ENCODE results near the gene NFIB.

NFIB gene

DNA sequence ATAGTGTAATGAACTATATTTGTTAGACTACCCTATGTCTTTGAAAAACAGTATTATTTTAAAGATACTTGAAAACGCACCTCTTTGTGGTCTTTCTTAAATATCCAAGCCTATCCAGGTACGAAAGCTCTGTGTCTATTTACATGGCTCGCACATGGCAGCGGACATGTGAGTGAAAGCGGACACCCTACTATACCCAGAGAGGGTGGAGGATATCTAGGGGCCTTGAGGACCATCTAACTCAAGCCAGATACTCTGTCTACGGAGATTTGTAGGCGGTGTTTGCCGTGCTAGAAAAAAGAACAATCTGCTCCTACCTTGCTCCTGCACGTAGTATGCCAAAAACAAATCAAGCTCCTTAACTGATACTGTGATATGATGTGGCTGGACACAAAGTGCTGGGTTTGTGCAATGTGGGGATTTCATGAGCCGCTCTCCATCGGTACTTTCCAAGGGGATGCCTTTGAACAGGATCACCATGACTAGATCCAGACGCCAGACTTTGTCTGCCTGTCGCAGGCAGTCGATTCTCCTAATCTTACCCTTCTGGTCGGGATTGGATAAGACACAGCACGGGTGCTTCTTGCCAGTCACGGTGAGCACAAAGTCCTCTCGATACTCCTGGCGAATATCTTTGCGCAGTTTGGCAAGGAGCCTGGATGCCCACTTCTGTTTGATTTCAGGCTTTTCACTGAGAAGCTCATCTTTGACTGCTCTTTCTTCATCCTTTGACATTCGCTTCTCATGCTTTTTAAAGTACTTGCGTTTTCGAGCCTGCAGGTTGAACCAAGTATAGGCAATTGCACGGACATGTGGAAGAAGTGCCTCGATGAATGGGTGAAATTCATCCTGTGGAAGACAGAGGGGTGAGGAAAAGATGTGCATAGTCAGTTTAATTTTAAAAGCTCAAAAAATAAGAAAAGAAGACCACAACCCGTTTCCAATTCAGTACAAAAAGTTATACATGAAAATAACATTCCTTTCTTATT is 7.0 kb downstream of the NFIB start:
- DNase-seq (ENCODE audit: low spot score) = no peak

DNA sequence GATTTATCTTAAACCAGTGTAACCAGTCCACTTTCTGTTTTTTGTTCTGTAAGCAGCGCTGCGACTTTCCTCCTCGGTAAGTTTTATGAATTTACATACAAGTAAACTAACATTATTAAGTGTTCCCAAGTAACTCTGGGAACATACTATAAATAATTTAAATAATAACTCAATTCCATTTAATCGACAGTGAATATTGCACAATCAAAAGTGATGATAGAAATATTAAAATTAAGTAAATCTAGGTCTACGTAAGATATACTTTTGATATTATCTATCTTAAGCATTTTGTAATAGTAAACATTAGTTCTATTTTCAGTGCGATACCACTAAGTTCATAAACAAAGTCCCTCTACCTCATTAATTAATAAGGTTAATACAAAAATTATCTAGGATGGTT is 7.8 kb downstream of the NFIB start:
- DNase-seq (ENCODE audit: low spot score) = no peak

DNA sequence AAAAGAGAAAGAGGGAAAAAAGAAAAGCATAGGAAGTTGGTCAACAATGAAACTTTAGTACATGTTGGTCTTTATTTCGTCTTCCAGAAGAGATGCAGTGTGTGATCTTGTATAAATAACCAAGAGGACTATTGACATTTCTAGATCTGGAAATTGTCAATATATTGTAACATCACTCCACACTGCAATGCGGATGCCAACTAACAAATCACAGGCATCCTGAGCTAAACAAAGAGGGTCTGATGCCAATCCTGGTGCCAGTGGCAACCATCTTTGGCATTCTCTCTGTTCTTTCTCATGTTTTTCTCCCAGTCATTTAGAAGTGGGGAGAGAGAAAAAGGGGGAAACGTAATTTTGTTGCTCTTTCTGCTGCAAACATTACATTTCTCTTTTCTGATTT is 9.7 kb downstream of the NFIB start:
- DNase-seq (ENCODE audit: low spot score) = no peak

DNA sequence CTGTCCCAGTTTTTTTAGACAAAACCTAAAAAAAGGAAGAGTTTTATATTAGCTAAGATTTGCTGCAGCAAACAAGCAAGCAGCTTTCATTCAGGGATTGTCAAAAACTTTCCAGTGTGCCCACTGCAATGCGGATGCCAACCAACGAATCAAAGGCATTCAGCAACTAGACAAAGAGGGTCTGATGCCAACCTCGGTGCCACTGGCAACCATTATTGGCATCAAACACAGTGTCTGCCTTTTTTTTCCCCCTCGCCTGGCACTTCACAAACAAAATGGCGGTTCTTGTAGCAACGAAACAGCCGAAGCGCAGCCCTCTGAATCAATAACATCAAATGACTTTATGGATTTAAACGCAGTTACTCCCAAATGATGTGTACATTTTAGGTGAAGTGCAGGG is 10.4 kb downstream of the NFIB start:
- no peak for DNase-seq (ENCODE audit: low spot score)

DNA sequence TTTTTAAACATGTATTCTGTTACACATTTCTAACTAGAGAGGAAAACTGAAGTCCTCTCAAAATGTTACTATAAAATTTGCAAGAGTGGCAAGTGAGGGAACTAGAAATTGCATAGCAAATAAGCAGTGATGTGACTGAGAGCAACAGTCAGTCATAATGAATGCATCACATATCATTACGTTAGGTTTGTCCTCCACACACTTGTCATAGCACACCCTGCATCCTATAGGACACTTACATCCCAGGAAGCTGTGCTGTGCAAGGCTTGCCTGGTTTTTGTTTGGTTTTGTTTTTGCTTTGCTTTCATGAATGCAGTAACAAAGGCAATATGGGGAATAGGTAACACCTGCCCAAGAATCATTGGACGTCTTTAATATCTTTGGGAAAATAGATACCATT is 10.8 kb downstream of the NFIB start:
- DNase-seq (ENCODE audit: low spot score) = no peak

DNA sequence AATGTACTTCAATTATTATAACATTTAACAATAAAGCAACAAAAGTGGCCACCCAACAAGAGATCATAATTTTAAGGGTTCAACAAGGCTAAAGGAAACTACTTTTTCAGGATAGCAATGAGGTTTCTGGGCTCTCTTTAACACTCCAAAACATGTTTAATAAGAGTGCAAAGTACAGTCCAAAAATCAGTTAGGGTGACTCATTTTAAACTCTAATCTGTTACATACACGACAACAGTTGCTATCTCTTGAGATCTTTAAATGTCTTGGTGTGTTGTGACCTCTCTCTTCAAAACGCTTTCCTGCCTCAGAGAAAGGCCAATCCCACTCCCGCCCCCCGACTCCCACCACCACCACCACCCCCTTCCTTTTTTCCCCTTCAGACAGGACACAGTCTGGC is 11.5 kb downstream of the NFIB start:
- no peak for DNase-seq (ENCODE audit: low spot score)

DNA sequence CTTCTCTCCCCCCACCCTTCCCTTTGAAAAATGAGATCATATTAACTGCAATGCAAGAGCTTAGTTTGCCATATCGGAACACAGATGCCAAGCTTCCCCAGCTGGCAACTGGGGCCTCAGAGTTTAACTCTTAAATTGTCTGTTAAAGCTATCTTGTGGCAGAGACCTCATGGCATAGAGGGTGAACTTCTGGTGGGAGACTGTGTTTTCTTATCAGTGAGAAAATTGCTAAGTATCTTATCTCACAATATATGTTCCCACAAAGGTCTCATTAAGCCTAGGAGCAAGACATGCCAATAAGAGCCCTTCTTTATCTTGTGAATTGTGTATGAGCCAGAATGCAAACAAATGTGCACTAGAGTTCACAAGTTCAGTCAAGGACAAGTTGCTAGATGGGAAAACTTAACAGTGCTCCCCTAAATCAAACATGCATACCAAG is 12.3 kb downstream of the NFIB start:
- DNase-seq (ENCODE audit: low spot score) = no peak

DNA sequence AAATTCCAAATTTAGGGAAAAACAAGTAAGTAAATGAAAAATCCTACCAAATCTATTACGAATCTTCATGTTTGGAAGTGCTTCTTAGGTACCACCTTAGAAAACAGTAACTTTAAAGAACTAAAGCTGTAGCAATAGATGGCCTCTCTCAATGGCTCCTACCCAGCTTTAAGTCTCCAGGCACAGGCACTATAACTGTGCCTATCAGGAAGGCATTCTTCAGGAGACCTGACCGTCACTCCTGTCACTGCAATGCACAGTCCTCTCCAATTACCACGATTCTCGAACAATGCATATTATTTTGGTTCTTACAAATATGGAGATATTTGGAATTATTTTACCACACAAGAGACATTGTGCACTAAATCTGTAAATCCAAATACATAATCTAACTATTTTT is 12.9 kb downstream of the NFIB start:
- no peak for DNase-seq (ENCODE audit: low spot score)

DNA sequence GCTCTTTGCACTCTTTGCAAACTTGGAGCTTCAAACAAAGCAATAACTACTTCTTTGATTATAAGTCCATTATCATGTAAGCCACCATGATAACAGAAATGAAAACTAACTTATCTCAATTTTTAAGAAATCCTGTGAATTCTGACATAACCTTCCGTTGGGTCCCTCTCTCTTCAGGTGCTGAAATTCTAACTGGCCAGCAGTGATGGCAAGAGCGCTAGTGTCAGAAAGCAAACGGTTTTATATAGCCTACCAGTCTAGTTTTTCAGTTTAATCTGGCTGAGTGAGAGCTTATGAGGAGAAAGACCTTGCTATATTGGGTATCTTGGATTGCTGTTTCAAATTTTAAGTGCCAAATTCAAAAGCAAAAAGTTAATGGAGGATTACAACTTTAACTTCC is 13.4 kb downstream of the NFIB start:
- DNase-seq (ENCODE audit: low spot score) = no peak

DNA sequence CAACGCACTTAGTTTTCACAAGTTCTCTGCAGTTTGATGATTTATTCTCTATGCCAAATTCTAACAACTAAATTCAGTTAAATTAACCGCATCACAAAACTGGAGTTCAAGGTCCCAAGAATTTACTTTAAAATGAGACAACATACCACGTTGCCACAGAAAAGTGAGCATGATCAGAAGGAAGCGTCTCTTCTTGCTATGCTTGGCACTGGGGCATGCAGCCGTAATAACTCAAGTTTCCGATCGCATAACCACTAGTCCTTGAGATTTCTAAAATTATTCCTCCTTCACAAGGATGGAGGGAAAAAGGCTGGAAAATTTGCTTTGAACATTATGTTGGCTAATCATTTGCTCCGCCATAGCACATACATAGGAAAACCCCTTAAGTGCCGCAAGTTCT is 13.9 kb downstream of the NFIB start:
- no peak for DNase-seq (ENCODE audit: low spot score)

DNA sequence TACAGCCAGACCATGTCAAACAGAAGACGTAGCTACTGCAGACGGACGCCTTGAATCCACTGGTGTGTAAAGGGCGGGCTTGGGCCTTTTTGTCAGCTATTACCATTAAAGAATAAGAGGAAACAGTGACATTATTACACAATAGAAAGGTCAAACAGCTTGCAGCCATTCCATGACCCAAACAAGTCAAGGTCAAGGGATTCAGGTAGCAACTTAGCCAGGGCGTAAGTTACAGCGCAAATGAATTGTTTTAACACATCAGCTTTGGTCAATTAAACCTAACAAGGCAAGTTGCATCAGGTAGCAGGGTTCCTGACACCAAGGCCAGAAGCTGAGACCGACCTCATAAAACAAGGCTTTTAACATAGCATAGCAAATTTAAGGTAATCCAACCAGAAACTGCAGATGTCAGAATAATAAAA is 15.3 kb downstream of the NFIB start:
- DNase-seq (ENCODE audit: low spot score) = no peak

DNA sequence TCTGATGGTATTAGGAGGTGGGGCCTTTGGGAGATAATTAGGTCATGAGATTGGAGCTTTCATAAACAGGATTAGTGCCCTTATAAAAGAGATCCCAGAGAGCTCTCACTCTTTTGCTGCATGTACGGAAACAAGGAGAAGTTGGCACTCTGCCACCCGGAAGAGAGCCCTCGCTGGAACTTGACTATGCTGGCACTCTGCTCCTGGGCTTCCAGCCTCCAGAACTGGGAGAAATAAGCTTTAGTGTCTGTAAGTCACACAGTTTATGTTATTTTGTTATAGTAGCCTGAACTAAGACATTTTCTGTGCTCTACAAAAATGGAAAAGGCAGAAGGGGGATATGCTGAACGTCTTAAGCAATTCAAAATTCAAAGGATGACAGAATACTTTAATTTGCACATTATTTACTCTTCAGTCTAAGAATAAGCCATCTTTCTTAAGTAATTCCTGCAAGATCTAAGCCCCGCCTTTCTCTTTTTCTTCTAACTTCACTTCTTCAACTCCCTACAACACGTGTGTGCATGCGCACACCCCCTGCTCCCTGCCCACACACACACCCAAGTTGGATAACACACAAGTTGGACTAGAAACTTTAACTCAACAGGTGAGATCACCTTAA is 17.3 kb downstream of the NFIB start:
- no peak for DNase-seq (ENCODE audit: low spot score)

DNA sequence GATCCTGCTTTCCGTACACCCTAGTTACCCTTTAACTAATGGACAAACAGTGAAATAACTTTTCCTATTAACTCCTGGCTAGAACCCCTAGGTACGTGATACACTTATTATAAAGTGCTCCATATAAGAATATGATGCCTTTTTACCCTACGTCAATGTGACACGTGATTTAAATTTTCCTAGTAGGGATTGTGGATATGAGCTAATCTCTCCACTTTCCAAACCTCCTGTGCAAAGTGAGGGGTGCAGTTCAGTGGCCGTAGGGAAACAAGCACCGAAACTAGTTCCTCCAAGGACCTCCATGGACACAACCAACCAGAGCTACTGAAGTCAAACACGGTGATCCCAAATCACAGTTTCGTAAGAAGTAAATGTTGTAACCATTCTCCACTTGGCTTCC is 19.3 kb downstream of the NFIB start:
- no peak for DNase-seq (ENCODE audit: low spot score)

DNA sequence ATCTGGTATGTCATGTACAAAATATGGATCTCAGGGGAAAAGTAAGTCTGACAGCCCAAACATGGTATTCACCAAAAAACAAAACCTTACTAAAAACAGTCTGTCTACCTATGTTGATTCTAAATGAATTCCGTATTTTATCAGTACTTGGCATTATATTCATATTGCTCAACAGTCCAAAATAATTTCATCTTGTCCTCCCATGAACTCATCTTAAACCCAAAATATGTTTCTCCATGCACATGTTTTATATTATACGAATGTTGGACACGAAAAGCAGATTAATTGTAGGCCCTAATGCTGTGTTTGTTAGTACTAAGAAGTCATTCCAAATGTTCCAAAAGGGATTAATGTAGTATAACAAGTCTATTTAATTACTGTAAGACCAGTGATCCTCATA is 20.1 kb downstream of the NFIB start:
- DNase-seq (ENCODE audit: low spot score) = no peak

DNA sequence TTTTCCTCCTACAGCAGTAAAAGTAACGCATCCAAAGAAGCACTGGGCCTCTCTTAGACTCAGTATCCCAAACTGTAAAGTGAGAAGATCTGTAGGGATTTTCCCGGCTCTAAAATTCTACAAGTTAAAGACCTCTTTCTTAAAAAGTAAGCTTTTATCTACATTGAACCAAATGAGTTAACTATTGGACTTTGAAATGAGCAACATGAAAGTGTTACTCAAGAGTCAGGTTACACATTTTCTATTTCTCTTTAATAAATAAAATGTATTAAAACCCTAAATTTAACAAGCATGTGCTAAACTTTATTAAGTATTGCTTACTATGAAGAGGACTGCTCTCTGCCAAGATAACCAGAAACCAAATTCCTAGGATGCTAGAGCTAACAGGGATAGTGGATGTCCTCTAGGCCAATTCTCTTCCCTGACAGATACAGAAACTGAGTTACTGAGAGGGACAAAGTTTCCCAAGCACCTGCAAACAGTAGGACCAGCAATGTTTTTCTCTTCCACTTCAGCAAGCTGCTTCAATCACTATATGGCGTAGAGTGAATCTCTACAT is 21.7 kb downstream of the NFIB start:
- no peak for DNase-seq (ENCODE audit: low spot score)

DNA sequence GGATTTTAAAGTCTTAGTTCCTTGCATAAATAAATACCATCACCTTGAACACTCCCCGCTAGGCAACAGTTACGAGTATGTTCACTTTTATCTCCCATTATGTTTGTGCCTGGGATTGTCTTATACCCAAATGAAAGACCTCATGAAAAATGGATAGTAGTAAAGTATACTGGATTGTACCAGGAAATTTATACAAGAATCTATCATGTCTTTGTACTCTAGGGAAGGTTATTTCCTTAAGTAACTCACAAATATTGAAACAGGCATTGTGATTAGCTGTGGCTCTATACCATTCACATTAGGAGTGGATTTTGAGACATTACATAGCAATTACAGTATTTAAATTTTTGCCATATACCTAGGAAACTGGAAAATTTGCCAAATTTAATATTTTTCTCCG is 24.0 kb downstream of the NFIB start:
- no peak for DNase-seq (ENCODE audit: low spot score)

DNA sequence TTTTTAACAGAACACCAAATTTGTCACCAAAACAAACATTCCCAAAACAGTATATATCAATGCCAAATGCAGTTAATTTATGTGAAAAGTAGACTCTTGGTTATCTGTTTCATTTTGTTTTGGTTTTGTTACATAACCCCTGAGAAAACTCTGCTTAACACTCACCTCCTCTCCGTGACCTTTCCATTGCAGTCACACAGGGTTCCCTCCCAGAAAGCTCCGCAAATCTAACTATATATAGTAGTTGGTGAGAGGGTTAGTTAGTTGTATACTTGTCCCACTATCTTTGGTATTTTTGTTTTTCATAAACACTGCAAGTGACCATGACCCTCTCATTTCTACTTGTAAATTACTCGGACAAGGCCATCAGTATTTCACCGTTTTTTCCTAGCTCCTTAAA is 25.5 kb downstream of the NFIB start:
- DNase-seq (ENCODE audit: low spot score) = no peak

DNA sequence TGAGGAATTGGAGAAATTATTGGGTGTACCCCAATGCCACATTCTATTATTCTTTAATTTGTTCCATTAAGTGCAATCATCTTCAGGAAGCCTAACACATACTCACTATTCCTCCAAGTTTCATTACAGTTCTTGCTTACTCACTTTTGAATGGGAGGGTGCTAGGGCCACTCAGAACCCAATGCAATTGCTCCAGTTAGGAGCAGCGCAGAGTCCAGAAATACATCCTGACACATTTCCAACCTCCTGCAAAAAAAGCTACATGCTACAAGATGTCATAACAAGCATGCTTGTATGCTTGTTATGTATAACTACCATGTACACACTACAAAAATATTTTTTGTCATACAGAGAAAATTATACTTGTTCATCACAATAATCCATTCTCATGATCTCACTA is 27.8 kb downstream of the NFIB start:
- no peak for DNase-seq (ENCODE audit: low spot score)

DNA sequence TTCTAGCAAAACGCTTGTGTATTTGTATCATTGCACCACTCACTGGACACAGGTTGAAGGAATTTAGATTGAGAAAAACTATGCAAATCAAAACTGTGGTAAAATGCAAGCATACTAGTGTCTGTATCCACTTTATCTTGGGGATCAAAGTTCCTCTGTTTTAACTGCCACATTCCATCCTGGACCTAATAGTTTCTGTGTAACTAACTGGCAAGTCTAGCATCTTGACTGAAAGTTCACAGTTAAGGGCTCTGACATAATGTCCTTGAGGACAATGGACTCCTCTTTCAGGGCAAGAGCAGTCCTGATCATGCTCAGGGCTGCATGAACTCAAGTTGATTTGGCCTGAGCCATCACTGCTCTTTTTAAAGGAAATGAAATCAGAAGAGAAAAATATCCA is 30.7 kb downstream of the NFIB start:
- DNase-seq (ENCODE audit: low spot score) = no peak

DNA sequence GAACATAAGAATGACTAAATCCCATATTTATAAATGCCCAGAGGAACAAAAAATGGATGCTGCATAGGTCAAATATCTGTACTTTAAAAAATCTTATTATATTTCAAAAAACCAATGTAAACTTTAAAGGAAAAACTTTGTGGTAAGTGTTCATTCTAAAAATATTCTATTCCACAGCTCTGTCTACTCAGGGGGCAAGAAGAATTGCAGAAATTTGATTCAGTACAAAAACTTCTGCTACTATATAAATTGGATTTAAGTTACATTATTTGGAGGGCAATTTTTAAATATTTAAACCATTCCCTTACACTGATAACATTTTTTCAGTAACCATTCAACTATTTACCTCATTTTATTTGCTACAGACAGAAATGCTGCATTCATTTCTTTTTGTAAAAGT is 32.1 kb downstream of the NFIB start:
- DNase-seq (ENCODE audit: low spot score) = no peak

DNA sequence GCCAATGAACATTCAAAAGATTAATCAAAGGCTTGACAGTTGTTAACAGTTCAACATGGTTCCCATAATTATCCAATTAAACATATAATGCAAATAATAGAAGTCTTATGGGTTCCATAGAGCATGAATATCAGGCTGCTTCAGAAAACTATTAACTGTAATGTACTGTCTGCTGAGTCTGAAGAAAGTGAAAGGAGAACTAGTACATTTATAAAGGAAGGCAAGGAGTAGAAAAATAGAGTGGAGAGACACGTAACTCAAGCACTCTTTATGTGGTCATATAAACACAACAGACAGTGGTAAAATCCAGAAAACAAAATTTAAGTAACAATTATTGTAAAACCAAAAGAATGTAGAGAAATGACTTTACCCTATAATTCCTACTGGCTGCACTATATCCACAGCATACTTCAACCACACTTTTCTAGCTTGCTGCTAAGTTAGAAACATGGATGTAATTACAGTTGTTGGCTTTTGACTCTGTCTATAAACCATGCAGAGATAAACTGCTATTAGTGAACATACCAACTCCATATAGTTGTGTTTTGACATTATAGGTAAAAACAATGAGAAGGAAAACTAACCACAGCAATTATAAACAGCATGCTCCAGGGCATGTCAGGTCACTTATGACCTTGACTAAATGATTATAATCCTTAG is 32.7 kb downstream of the NFIB start:
- no peak for DNase-seq (ENCODE audit: low spot score)

DNA sequence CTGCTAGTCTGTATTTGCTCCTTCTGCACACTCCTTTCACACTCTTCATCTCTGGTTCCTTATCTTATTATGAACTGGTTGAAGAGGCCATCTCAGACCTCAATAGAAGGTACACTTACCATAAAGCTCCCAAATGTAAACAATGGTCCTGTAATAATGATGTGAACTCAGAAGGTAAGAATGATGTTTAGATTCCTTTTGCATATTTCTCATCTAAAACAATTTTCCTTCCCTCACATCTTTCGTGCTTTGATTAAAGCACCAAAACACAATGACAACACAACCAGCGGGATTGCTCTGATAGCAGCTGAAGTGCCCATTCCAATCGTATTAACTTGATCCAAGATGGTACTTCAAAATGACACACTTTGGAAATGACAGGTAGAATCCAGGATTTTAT is 34.3 kb downstream of the NFIB start:
- no peak for DNase-seq (ENCODE audit: low spot score)

DNA sequence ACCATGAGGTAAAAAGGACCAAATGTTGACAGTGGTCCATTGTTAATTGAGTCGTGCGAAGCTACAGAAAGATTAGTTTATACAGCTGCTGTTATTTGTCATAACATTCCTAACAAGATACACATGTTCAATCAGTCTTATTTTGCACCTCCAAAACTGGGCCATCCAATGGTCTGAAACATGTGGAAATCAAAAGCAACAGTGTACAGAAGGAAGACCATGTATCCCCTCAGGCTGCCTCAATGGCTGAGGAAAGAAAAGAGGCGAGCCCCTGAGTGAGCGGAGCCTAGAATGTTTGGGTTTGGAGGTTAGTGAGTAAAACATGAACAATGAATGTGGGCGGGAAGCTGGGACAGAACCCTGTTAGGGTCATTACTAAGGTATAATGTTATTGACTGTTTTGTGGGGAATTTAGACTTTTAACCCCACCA is 35.6 kb downstream of the NFIB start:
- no peak for DNase-seq (ENCODE audit: low spot score)

Data from SW480 (cell line).